HG02840 (cell line): Measurements from ENCODE around the gene DOCK4.
"Not testable (repeated sequence)": the region's sequence is repeated elsewhere in the genome, so short reads cannot be mapped to it uniquely, and the experiment has no call there.

Experiments
- ATAC-seq: cut with Tn5 transposase; IDR thresholded peaks from one replicate; pipeline ENCODE4 v1.9.1; 2021; ENCODE audit warnings: mild to moderate bottlenecking, moderate library complexity, moderate number of reproducible peaks; ENCODE audit not compliant: unreplicated experiment, low FRiP score

DOCK4 gene

DNA sequence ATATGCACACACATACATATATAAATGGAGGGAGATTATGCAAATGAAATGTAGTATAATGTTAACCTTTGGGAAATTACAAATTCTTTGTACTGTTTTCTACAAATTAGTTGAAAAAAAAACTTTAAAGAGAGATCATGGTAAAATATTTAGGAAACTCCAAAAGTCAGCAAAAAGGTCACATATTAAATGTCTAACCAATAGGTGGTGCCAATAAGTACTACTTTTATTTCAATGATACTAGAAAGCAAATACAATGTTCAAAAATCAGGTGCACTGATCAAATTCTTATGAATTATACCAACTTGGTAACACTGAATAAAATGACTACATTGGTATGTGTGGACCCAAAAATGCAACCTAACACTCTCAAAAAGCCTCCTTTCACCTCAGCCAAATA is 276.9 kb downstream of the DOCK4 start:
- no peak for ATAC-seq

DNA sequence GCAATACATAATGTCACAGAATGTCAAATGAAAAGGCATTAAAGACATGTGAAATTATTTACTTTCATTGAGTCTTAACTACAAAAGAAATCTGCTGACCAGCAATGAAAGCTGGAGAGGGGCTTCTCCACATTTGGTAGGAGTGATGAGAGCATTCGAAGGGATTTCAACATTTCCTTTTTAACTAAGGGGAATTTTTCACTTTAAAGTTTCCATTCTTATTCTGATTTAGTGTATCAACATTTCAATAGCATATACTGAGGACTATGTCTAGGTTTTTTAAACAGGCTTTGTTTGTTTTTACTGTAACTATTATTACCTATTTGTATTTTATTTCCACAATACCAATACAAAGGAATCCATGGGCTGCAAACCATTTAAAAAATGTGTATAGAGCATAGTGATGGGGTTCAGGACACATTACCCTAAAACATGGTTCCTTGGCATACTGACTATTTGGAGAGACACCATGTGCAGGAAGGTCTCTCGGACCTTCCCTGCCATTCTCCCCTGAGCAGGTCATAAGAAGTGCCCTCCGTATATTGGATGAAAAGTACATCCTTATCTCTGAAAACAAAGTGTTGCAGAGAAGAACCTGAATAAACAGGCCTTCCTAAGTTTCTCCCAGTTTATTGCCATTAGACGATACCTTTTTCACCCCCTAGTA is 278.7 kb downstream of the DOCK4 start:
- no peak for ATAC-seq

DNA sequence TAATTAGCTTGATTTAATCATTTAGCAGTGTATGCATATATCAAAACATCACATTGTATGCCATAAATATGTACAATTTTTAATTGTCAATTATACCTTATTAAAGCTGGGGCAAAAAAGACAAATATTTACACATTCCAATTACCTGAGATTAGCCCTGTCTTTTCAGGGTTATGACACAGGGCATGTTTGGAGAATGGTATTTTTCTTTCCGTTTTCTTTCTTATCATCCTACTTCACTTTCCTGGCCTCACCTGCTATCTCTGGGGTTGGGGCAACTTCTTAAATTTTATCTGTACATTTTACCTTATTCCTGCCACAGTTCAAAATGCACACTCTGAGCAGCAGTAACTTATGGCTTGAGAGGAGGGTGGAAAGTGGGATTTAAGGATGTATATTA is 285.9 kb downstream of the DOCK4 start:
- no peak for ATAC-seq

DNA sequence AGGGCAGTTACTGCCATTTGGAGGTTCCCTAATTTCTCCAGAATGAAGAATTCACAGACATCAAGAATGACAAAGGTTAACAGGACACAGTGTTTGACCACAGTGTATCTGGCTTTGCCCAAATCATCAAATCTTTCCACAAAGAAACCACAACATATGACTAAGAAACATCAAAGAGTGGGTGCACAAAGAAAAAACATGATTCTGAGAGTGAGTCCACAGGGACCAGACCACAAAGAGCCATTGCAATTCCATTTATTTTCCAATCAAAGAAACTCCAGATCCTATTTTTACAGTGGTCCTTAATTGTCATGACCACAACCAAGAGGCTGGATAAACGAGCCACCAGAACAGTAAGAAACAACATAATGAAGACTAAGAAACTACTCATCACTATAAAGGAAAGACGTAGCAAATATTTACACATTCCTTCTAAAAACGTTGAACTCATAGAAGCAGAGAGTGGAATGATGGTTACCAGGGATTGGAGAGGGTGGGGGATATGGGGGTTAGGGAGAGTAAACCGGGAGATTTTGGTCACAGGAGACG is 286.5 kb downstream of the DOCK4 start:
- no peak for ATAC-seq

DNA sequence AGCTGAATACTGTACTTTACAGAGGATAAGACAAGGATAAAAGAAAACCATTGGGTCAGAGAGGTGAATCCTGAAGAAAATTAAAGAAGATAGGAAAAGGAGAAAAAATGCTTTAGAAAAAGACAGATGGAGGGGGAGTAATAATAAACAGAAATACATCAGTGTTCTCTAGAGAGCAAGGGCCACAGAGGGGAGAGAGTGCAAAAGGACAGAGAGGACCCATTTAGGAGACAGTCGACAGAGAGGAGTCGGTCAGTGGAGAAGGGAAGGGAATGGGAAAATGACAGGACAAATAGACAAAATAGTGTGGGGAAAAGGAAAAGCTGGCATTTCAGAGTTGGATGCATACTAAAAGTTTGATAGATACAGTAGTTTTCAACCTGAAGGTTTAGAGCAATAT is 287.0 kb downstream of the DOCK4 start:
- ATAC-seq = no peak

DNA sequence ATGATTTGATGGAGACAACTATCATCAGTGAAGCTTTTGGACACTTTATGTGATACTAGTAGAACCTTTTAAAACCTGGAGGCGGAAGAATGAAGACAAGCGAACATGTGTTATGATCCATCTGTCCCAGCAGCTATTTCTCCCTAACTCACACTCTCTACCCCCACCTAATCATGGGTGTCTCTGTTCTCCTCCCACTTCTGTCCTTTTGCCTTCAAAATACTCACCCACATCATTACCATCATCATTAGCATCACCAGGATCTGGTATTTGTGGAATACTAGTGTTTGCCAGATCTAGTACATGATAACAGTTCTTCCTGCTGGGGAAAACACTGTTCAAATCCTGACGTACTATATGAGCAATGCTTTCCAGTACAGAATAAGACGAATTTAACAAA is 287.7 kb downstream of the DOCK4 start:
- no peak for ATAC-seq

DNA sequence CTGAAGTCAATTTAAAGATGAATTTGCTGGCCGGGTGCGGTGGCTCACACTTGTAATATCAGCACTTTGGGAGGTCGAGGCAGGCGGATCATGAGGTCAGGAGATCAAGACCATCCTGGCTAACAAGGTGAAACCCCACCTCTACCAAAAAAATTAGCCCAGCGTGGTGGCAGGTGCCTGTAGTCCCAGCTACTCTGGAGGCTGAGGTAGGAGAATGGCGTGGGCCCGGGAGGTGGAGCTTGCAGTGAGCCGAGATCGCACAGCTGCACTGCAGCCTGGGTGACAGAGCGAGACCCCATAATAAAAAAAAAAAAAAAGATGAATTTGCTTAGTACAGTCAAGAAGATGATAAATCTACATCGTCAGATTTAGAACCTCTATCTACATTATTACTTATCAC is 288.8 kb downstream of the DOCK4 start:
- ATAC-seq = not testable (repeated sequence)

DNA sequence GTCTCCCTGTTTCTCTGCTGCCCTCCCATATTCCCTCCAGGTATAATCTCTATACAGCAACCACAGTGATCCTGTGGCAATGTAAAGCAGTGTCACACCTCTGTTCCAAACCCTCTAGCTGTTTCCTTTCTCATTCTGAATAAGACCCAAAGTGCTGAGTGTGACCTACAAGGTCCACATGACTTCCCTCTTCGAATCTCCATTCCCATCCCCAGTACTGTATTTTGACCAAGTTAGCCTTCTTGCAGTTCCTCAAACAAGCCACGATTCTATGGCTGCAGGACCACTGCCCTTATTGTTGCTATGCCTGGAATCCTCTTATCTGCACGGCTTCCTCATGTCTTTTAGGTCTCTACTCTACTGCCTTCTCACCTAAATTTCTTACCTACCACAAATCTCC is 291.9 kb downstream of the DOCK4 start:
- ATAC-seq = no peak

DNA sequence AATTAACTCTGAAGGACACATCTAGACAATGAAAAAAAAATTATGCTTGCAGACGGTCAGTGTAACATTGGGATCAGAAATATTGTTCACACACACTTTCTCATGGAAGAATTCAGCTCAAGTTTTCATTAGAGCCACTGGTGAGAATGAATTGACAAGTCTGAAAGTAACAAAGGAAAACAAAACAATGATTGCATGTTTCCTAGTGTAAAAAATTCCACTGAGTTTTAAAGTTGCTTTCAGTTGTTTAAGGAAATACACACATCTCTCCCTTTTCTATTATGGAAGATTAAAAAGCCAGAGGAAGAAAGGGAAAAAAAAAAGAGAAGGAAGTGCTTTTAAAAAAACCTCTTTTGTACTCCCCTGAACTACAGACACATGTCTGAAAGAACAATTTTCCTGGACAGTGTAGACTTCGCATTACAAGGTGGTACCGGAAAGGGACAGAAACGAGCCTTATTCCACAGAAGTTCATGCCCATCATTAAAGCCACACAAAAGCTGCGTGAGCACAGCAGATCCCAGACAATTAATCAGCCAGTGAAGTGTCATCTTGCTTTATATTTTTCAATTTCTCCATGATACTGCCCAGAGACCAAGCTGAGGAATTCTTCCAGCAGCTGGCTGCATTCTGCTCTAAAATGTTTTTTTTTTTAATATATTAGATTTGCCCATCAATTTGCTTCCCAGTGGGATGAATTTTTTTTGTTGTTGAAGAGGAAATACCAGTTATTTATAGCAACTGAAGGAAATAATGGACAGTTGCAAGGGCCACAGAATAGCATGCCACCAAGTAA is 294.8 kb downstream of the DOCK4 start:
- no peak for ATAC-seq

DNA sequence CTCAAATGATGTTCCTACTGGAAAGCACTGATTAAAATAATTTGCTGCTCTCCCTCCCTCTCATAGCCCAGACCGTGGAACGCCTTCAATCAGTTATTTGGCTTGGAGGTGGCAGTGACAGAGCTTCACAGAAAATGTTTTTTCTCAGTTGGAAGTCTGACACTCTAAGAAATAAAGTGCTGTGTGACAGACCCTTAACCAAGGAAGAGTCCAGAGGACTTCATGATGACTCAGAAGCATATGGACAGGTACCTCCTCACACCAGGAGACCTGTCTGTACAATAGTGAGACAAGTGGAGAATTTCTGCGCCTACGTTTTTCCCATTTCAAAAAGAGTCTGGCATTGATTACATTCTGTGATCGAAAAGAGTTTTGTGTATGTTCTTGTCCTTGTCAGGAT is 295.5 kb downstream of the DOCK4 start:
- ATAC-seq = no peak

DNA sequence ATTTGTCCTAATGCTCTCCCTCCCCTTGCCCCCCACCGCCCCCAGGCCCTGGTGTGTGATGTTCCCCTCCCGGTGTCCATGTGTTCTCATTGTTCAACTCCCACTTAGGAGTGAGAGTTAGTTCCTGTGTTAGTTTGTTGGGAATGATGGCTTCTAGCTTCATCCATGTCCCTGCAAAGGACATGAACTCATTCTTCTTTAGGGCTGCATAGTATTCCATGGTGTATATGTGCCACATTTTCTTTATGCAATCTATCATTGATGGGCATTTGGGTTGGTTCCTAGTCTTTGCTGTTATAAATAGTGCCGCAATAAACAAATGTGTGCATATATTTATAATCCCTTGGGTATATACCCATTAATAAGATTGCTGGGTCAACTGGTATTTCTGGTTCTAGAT is 297.5 kb downstream of the DOCK4 start:
- ATAC-seq = not testable (repeated sequence)

DNA sequence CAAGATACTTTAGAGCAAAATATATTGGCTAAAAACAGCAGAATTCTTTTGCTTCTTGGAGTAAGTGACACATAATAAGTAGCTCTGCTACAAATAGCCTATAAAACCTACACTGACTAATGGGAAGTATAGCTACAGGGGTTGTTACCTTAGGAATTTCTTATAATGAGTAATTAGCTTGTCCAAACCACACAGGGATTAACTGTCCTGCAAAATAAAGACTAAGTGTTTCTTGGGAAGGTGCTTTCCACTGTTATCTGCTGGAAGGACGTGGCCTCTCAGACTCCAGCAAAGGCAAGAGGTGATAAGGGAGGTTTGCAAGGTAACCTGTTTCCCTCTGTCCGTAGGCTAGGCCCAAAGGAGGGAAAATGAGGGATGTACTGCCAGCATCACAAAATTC is 302.4 kb downstream of the DOCK4 start:
- no peak for ATAC-seq

DNA sequence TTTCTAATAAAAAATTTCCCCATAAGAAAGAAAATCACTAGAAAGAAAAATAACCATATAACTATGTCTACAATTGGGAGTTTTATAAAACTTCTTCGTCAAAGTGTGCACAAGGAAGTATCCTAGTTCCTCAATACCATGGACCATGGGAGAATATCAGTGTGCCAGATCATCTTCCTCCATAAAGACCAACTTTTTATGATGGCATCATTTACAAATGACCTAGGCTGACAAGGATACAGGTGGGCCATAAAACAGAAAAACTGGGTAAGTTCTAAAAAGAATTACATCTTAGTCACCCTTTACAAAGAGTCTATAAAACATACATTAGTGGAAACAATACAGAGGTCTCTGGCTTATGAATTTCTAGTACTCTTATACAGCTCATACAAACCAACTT is 303.2 kb downstream of the DOCK4 start:
- ATAC-seq = no peak

DNA sequence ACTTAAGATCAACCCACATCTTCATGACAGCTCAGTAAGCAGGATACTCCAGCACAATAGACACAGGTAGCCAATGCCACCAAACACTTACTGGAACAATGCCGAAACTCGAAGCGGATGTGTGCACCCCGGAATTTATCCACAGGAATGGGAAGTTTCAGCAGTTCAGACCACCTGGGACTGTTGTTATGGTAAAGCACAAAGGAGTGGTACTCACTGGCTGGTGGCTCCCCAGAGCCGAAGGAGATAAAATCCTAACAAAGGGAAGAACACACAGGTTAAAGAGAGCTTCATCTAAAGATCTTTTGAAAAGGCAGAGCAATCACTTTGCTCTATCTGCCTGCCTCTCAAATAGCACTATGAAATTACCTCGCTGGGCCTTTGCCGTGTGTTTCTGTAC is 305.9 kb downstream of the DOCK4 start:
- no peak for ATAC-seq

DNA sequence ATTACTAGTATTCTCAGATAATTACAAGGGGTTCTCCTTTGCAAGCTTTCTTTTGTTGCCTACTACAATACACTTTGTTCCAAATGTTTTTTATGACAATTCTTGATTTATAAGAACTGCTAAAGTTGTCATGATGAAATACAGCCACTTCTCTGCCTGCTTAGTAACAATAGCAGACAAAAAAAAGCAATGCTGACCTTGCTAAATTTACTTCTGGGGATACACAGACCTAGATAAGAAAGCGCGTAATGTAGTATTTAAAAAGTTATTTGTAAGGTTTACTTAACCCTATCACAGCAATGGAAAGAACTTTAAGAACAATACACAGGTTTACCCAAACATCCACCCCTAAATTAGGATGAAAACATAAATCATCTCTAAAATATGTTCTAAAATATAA is 311.1 kb downstream of the DOCK4 start:
- no peak for ATAC-seq

DNA sequence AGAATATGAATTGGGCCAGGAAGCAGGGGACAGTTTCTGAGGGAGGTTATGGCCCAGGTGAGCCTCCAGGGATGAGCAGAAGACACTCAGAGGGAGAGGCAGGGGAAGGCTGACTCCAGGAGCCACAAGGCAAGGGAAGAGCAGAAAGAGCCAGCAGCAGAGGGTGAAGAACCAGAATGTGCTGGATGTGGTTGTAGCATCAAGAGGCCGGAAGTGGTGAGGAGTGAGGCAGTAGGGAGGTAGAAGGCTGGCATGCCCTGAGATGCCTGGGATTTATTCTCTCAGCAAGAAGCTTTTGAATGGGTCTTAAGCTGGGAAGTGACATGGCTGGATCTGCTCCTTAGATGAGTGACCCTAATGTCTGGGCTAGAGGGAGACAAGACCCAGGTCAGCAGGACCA is 311.7 kb downstream of the DOCK4 start:
- no peak for ATAC-seq

DNA sequence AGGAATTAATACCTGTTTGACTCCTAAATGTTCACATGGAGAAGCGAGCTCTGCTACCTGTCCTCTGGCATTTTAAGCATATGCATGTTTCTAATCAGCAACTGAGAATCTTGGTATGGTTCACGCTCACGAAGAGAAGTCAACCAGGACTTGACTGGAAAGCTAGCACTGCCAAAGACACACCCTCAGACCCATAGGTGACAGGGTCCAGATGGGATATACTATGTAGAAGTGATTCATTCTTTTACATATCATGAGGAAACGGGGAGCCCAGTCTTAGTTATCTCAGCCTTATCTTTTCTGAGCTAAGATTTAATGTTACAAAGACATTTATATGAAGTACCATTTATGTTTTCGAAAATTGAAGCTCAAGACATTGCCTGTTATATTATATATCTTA is 313.0 kb downstream of the DOCK4 start:
- no peak for ATAC-seq

DNA sequence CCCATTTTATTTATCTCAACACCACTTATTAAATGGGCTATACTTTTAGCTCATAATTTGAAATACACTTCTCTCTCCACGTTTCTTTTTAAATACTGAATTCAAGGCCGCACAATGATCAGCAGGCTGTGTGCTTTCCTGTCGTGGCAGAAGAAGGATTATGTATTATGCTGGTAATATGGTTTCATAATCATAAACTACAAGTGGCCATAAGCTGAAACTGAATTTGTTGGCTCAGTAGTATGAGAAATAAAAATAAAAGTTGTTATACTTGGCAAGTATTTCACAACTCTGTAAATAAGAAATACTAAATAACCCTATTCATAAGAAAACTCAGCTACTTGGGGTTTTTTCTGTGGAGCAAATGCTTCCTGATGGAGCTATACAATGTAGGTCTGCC is 313.6 kb downstream of the DOCK4 start:
- ATAC-seq = no peak

DNA sequence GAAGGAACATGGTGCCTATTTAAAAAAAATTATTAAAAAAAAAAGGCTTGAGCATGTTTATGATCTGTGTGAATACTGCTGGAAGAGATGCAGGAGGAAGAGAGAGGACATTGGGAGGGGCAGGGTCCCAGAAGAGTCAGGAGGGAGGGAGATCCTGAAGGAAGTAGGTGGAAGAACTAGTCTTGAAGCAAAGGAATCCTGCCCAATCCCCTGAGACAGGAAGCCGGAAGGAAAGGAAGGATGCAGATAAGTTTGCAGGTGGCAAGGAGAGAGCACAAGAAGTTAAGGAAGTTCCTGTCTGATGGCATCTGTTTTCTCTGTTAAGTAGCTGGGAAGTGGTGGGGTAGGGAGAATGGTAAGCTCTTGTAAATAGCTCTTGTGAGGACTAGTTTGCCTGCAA is 318.5 kb downstream of the DOCK4 start:
- no peak for ATAC-seq

DNA sequence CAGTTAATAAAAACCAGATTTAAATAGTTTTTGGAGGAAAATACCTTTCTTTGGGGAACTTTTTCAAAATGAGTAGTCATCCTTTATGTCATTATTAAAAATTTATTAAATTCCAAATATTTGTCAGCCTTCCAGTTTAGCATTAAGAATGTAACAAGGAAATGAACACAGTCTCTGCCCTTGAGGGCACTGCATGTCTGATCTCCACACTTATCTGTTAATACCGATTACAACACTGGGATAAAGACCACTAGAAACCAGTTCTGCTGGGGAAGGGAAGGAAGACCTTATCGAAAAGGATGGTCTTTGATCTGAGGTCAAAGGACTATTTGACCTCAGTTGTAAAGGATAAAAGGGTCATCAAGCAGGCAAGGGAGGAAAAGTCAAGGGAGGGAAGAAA is 320.0 kb downstream of the DOCK4 start:
- ATAC-seq = no peak

DNA sequence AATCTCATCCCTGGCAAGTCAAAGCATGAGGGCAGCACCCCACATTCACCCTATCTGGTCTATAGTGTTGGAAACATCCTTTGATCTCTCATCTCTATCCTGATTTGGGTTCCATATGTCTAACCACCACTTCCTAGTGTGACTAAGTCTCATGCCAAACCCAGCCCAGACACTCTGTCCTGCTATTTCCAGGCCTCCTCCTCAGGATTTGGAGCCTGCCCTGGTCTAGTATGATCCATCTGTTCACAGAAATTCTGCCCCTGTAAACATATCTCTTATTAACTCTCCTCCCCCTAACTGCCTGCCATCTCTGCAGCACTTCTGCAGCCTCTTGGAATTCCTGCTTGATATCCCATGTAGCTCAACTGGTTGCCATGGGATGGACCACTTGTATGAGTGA is 323.0 kb downstream of the DOCK4 start:
- no peak for ATAC-seq

DNA sequence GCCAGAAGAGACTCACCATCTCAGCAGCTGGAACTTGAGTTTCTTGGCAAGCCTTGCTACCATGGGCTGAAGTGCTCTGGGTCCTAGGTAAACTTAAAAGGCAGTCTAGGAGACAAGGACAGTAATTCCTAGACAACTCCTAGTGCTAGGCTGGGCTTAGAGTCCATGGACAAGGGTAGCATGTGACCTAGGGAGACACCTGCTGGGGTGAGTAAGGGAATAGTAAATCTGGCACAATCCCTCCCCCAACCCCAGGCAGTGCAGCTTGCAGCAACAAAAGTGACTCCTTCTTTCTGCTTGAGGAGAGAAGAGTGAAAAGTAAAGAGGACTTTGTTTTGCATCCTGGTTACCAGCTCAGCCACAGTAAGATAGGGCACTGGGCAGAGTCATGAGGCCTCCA is 327.4 kb downstream of the DOCK4 start:
- ATAC-seq = no peak
